Neural cell (in vitro differentiated cells): ENCODE measurements around the gene TNIP2.

Experiments used
- POLR2AphosphoS5 ChIP-seq: IDR thresholded peaks from 2 replicates; pipeline ENCODE4 v1.6.1; 2012
- TF ChIP-seq, protein P1 (sequence below): fragments of 450-650 bp; IDR thresholded peaks from 2 replicates; pipeline ENCODE4 v1.5.1; 2014; ENCODE audit warnings: antibody characterized with exemption, mild to moderate bottlenecking, moderate library complexity; ENCODE audit not compliant: poor library complexity, severe bottlenecking

- TF ChIP-seq, protein P1, sequence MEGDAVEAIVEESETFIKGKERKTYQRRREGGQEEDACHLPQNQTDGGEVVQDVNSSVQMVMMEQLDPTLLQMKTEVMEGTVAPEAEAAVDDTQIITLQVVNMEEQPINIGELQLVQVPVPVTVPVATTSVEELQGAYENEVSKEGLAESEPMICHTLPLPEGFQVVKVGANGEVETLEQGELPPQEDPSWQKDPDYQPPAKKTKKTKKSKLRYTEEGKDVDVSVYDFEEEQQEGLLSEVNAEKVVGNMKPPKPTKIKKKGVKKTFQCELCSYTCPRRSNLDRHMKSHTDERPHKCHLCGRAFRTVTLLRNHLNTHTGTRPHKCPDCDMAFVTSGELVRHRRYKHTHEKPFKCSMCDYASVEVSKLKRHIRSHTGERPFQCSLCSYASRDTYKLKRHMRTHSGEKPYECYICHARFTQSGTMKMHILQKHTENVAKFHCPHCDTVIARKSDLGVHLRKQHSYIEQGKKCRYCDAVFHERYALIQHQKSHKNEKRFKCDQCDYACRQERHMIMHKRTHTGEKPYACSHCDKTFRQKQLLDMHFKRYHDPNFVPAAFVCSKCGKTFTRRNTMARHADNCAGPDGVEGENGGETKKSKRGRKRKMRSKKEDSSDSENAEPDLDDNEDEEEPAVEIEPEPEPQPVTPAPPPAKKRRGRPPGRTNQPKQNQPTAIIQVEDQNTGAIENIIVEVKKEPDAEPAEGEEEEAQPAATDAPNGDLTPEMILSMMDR = no peak
- no peak for TF ChIP-seq POLR2AphosphoS5
Measured at GRCh38 chr4:2714918-2715317, 41.2 kb downstream of the TNIP2 start.
